NCI-H1417 treated with DMSO at 0.1 percent for 48 hours (cell line): ENCODE results near the gene FOXP4.

Experiments
- DNase-seq: peaks from one replicate; lab custom pipeline; 2025; lab: John Stamatoyannopoulos, UW

FOXP4 gene

DNA sequence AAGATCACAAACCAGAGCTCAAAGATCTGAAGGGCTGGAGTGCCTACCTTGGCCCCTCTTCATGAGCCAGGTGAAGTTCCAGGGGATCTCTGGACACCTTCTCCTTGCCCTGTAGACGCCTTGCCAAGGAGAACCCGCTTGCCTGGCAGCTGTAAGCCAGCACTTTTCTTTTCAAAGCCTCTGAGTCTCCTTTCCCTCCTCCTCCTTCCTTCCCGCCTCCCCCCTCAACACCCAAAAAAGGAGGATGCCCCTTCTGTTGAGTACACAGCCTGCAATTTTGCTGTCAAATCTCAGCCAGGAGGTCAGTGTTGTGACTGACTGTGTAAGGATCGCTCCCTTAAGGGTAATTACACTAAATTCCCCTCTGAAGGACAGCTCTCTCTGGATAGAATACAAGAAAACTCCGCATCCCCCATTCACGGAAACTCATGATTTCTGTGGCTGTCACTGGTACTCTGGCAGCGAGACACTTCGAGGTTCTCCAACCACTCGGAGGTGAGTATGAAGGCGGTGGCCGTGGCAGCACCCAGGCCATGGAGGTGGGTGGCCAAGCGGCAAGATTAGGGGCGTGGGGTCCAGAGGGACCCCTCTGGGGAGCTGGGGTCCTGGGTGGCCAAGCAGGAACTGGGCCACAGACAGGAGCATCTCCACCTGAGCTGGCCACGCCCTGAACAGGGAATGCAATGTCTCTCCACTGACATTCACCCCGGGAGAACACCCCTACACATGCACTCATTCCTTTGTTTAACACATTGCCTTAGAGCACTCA, 23.2 kb upstream of the FOXP4 start:
- DNase-seq: no peak

DNA sequence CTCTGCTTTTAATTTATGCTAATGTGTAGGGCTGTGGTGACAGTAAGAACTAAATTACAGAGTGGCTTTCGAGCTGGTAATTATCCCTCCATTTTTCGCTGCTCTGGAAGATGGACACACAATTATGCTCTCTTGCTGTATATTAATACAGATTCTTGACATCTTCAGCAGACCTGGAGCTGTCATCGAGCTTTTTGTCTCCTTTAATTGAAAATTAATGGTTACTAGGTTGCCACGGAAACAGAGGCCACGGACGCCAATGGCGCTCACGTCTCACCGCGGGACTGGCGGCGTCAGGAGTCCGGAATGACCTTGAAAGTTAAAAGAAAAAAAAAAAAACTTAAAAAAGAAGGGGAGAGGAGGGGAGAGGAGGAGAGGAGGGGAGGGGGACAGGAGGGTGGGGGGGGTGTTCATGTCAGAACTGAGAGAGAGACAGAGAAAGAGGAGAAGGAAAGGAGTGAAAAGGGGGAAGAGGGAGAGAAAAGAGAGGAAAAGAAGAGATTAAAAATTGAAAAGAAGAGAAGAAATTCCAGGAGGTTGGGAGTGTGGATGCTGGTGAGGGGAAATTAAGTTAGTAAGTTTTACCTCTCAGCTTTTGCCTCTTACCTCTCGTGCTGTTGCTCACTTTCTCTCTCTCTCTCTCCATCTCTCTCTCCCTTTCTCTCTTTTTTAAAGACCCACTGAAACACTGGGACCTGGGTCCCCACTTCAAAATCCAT, 22.1 kb upstream of the FOXP4 start:
- peak; percentile 69 for DNase-seq

DNA sequence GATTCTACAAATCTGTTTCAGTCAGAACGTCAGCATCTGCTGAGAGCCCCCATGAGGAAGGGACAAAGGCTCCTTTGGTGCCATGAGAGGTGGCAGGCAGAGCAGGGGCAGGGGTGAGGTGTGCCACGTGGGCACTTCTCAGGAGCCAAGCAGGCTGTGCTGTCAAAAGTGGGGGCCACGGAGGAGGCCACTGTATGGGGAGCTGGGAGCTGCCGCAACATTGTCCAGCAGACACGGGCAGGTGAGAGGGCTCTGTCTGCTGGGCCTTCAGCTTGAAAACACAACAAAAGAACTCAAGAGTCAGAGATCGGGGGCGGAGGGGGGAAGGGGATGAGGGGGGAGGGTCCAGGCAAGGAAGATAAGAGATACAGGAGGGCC, 21.6 kb upstream of the FOXP4 start:
- DNase-seq: no peak

DNA sequence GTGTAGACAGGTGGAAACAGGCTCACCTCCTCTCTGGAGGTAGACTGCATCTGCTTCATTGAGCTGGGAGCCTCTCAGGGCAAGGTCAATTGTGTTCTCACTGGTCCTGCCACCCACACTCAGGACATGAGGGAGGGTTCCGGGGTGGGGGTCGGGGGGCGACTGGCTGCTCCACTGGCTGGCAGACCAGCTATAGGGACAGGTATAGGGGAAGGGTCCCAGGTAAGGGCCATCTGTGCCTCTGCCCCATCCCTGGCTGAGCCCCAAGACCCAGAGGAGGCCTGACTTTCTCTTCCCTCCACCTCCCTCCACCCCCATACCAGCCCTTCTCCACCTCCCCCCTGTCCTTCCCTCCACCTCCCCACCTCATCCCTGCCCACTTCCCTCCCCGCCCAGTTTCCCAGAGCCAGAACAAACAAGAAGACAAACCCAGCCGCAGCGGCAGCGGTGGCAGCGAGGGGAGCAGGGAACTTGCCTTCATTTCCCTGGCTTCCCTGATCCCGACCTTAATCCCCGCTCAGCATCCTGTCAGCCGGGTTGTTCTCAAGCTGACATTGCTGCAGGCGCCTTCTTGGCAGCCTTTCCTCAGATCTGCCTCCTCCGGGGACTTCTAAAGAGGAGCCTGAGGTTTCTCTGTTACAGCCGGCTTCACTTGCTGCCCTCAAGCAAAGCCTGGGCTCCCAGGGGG, 18.3 kb upstream of the FOXP4 start:
- DNase-seq: no peak

DNA sequence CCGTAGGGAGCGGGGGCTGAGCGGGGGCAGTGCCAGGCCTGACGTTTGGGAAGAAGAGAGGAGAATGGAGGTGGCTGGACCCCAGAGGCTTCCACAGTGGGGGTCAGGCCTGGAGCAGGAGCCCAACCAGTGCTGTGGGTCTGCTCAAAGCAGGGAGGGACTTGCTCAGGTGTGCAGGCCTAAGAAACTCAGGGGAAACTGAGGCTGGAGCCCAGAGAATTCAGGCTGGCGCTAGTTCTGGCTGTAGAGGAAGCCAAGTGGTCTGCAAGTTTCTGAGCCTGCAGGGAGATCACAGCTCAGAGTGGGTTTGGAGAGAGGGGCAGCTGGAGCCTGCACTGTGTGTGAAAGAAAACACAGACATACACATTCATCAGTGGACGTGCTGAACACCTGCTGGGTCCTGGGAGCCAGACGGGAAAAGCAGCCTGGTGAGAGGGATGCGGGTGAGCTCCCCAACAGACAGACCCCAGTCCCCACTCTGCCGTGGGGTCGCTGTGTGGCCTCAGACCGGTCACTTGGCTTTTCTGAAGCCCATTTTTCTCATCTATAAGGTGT, 17.7 kb upstream of the FOXP4 start:
- no peak for DNase-seq

DNA sequence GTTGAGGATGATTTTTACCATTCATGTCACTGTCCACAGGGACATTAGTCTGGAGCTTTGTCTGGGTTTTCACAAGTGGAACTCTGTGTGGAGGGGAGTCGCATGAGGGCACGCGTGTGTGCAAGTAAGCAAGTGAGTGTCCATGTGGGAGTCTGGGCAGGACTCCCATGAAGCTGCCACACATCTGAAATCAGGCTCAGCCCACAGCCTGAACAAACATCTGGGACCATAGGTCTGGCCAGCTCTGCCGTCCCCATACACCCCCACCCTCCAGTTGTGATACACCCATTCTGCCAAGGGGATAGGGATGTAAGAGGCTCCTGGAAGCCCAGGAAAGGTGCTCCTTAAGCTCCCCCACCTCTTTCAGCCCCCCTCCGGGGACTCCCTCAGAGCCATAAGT, 17.1 kb upstream of the FOXP4 start:
- no peak for DNase-seq

DNA sequence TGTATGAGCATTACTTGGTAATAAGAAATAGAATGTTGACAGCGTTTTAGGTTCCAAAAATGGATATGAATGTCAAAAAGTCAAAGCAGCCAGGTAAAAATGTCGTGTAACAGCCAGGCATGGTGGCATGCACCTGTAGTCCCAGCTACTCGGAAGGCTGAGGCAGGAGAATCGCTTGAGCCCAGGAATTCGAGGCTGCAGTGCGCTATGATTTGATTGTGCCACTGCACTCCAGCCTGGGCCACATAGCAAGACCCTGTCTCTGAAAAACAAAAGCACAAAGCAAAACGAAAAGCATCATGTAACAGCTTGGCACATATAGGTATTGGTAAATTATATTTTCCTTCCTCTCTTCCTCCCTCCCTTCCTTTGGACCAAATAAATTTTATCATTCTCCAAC, 16.2 kb upstream of the FOXP4 start:
- no peak for DNase-seq

DNA sequence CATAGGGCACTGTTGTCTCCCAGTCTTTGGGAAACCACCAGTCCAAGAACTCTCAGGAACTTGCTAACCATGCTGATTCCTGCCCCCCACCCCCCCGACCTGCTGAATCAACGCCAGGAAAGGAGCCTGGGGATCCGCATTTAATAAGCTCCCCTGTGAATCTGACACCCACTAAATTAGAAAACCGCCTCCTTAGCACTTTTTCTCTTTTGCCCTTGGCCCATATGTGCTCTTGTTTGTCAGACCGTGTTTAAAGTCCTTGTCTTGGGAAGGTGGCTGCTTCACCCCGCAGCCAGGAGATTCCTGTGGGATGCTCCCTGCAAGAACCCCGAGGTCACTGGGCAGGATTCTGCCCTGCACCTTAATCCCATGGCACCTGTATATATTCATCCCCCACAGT, 15.7 kb upstream of the FOXP4 start:
- no peak for DNase-seq

DNA sequence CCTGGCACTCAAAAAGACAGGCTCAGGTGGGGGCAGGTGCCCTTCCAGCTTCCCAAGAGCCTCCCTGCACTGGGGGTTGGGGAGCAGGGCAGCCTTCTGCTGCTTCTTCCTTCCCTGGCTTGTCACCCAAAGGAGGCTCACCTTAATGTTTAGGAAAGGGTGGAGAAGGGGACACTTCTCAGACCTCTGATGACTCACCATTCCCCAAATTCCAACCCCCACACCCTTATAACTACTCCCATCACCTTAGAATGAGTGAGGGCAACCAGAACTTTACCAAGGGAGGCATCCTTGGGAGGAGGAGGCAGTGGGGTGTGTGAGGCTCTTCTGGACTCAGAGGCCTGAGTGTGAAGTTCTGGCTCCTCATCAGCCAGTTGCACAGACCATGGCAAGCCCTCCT, 15.2 kb upstream of the FOXP4 start:
- no peak for DNase-seq

DNA sequence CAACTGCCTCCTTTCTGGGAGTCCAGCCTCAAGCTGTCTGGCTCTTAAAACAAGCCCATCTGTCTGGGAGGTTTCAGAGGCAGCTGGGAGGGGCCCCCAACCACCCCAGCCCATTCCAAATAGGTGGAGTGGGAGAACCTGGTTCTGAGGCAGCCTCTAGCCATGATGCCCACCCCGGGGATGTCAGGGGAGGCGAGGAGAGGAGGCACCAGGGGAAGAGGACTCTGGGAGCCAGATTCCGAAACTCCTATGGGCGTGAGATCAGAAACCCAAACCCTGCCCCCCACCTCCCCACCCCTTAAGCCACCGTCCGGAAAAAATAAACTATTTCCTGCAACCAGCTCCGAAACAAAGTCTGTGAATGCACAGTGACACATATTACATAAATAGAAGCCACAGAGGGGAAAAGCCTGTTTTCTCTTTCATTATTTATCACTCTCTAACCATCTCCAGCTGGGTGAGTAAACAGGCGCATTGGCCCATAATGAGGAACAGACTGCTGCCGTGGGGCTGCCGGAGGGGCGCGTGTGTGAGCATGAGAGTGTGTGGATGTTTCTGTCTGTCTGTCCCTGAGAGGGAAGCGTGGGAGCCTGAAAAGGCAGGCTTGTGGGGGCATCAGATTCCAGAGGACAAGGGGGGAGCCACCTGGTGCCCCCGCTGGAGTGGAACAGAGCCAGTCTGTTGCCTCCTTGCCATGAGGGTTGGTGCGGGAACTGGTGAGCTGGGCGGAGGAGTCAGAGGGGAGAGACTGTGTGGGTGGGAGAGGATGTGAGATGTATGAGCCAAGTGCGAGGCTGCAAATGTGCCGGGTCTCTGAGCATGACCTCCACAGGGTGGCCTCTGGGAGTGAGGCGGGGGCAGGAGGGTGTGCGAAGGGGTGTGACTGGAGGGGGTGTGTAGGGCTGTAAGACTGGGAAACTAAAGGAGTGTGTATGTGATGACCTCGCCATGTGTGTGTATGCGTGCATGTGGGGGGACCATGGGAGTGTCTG, 14.3 kb upstream of the FOXP4 start:
- DNase-seq: peak; percentile 42

DNA sequence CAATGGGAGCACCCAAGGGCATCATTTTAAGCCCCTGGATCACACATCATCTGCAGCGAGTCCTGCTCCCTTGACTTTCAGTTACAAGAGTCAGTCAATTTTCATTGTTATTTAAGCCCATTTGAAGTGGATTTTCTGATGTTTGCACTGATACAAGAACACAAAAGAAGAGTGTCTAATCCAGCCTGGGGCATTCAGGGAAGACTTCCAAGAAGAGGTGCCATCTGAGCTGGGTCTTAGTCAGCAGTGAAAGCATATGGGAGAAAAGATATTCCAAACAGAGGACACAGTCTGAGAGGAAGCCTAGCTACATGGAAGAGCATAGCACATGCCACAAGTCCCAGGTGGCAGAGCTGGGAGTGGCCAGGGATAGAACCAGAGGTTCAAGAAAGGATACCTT, 10.4 kb upstream of the FOXP4 start:
- DNase-seq: no peak

DNA sequence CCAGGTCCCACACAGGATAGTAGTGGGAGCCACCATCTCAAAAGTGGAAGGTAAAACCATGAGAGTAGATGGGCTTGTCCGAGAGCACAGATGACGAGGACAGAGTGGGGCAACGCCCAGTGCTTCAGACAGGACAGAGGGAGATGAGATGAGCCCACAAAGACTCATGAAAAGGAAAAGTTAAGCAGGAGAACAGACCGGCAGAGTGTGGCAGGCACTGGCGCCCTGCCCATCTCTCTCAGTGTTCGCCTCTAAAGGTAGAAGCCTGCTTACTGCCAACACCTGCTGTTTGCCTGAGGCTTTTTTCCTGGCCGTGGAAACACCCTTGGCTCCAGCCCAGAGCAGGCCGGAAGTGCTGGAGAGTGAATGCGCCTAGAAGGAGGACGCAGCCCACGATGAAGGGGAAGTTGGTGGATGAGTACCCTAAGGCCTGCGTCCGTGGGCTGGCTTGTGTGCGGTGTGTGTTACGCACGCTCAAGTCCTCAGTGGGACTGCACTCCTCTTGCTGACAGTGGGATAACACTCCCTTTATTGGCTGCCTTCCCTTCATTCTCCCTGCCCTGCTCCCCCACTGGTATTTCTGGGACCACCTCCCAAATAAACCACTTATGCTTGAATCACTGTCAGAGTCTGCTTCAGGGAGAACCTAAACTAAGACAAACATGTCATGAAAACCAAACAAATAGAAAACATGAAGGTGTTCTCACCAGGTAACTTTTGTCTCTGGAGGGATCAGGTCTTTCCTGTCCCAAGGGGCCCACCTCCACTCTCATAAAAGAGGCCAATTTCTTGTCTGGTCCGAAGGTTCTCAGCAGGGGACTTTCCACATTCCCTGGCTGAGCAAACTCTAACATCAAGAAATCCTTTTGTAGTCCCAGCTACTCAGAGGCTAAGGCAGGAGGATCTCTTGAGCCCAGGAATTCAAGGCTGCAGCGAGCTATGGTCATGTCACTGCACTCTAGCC, 9.1 kb upstream of the FOXP4 start:
- DNase-seq: peak; percentile 68

DNA sequence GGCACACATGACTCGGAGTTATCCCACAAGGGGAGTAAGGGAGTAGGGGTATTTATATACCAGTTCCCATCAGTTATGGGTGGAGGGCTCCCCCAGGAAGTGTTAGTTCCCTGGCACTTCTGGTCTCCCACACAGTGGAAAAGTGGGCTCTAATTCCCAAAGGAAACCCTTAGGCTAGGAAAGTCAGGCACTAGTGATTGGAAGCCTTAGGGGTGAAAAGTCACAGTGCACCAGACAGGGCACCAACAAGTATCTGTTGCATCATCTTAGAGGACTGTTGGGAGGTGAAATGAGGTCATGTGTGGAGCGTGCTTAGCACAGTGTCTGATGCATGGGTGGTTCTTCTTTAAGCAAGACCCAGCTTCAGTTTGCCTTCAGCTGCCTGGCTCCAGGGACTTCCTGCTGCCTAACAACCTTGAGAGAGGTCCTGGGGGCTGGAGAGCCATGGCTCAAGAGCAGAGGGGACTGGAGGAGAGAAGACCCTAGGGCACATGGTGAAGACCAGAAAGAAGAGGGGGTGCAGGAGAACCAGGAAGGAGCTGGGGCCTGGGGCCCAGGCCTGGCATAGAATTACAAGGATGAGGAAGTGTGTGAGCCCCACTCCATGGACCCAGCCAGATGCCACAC, 7.5 kb upstream of the FOXP4 start:
- no peak for DNase-seq

DNA sequence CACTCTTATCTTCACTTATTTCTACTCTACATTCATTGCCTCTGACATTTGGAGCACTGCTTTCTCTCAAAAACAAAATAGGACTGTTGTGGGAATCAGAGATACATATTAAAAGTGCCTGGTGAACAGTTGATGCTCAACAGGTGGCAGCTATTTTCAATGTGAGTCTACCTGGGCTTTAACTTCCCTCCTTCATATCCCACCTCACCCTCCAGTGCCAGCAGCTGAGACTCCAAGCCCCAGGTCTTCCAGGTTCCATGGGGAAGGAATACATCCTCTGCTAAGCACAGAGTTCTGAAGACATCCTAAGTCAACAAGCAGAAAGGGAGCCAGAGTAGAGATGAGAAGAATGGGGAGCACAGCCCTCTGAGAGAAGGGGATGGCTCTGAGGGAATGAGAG, 7.0 kb upstream of the FOXP4 start:
- no peak for DNase-seq

DNA sequence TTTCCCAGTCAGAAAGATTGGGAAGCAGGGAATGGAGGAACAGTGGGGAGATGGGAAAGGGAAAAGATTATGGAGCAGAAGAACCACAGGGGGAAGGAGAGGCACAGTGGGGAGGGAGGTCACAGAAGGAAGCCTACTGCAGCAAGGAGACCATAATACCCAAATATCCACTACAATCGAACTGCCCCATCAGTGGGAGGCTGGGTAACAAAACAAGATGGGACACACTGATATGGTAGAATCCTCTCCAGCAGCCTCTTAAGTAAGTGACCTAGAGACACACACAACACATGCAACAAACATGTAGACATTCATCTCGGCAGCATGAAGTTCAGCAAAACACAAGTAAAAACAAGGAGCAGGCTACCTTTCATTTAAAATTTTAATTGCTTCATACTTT, 4.8 kb upstream of the FOXP4 start:
- DNase-seq: no peak

DNA sequence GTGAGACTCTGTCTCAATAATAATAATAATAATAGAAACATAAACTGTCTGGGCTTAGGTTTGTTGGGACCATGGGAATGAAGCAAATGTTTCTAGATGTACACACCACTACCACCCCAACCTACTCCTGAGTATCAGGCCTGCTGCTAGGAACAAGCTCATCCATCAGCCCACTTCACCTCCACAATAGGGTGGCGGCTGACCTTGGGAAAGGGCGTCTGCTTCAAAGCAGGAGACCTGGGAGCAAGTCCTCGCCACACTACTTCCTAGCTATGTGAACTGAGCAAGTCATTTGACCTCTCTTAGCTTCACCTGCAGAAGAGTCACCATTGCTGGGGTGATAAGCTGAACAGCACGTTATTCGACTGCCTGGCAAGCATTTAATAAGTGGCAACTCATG, 3.1 kb upstream of the FOXP4 start:
- no peak for DNase-seq

DNA sequence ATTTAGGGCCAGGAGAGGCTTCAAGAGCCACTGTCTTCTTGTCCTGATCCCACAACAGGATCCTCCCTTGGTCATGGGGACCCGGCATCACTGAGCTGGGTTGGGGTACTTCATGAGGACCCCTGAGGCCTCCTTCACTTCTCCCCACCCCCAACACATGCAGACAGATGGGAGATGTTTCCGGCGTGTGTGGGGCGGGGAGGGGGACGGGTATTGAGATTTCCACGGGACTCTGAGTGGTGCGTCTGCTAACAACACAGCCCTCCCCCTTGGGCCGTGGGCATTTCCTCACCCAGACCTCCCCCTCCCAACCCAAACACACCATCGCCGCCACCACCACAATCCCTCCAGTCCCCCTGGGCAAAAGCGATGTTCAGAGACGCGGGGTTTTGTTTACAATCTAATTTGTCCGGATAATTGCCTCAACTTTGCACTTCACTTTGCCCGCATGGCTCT, 906 bp upstream of the FOXP4 start:
- DNase-seq: no peak

DNA sequence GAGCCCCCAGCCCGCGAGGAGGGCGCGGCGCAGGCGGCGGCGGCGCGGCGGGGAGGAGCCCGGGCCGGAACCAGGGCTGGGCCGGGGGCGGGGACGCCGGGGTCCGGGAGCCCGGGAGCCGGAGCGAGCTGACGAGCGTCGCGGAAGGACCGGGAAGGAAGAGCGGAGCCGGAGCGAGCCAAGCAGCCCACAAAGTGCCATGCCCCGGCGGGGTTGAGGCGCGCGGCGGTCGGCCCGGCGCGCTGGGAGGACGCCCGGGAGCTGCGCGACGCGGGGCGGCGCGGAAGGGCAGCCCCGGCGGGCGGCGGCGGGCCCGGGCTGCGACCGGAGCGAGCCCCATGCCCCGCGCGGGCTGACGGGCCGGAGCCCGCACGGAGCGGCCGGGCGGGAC, 289 bp downstream of the FOXP4 start:
- DNase-seq: no peak

DNA sequence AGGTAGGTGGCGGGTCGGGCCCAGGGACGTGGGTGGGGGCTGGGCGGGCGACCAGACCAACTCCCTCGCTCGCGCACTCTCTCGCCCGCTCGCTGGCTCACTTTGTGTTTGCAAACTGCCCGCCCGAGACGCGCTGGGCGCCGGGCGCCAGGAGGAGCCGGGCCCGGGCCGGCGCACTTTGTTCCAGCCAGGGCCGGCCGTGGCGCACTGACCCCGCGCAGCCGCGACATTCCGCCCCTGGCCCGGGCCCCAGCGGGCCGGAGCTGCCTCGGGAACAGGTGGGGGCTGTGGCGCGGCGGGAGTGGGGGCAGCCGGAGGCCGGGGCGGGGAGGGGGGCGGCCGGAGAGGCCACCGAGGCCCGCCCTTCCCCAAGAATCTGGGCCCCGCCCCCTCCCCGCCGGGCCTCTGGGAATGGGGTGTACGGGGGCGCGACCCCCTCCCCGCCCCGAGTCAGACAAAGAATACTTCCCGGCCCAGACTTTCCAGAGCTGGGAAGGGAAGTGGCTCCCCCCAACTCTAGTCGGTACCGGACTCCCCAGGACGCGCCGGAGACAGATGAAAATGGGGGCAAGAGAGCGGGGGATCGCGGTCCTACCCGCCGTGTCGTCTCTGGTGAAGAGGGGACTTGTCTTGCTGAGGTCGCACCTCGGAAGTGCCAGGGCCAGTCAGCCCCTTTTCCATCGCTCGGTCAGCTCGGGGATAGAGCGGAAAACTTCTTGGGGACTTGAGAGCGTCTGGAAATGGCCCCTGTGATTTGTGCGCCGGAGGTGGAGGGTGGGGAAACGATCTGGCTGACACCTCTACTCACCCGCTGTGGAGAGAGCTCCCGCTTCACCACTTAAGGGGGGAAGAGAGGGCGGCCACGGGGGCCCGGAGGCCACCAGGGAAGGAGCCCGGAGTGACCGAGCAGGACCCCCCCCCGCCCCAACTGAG, 951 bp downstream of the FOXP4 start:
- DNase-seq: no peak
